GM12878 (cell line): ENCODE results near the gene RAB3C. TPM values are rescaled to one million over a fixed set of nuclear protein-coding genes. Genes with fewer than 3 reads are reported as not detected.

Experiments
- ATAC-seq: fragments of 200-7000 bp; cut with Tn5 transposase; 3 replicates; pipeline ENCODE4 v1.9.1; 2020; ENCODE audit warnings: mild to moderate bottlenecking, moderate library complexity
- BruUV-seq: library from RNA; stranded (reverse); fragments of 400-500 nt; replicated peaks from 2 replicates; lab custom pipeline; 2021; lab: Mats Ljungman, UMichigan
- CTCF ChIA-PET: fragments of 300-600 bp; sonication (Branson Sonifier 250); formaldehyde crosslinking; extraction: SDS; loops from one replicate; lab custom pipeline; 2021; ENCODE audit warnings: inconsistent platforms; lab: Yijun Ruan, JAX
- POLR2A ChIA-PET: fragments of 350-600 bp; formaldehyde crosslinking; extraction: SDS; loops from one replicate; lab custom pipeline; 2021; ENCODE audit warnings: inconsistent platforms; lab: Charles Lee
- RAD21 ChIA-PET: fragments of 300-600 bp; sonication (Branson Sonifier 250); formaldehyde crosslinking; loops from one replicate; lab custom pipeline; 2023; ENCODE audit warnings: antibody characterized with exemption; ENCODE audit not compliant: unreplicated experiment; lab: Charles Lee
- SMC1A ChIA-PET: fragments of 300-600 bp; sonication (Branson Sonifier 250); formaldehyde crosslinking; loops from one replicate; lab custom pipeline; 2023; ENCODE audit not compliant: unreplicated experiment, uncharacterized antibody; lab: Charles Lee
- DNase-seq: peaks from one replicate; pipeline ENCODE4 v3.0.0-alpha.2; 2011; ENCODE audit warnings: low read depth, low spot score
- FAIRE-seq: peaks from 3 replicates; lab custom pipeline; 2011; peaks lifted over from hg19 to GRCh38; lab: Jason Lieb, UNC
- H2AFZ ChIP-seq: 2 replicates; pipeline ENCODE4 v1.6.0; 2011; ENCODE audit warnings: low read depth, low read length, control low read depth; ENCODE audit not compliant: control insufficient read depth
- H3K27ac ChIP-seq: 2 replicates; pipeline ENCODE4 v1.5.1; 2011; ENCODE audit warnings: control low read depth; ENCODE audit not compliant: control insufficient read depth, insufficient read depth
- H3K27me3 ChIP-seq, 2 experiments: replicated peaks in 1 of 2; 2 replicates each; pipeline versions ENCODE4 v1.6.0 to v1.6.1; 2011; ENCODE audit warnings: low read length in 1 of 2; ENCODE audit not compliant: control insufficient read depth in 2 of 2, insufficient read depth in 2 of 2
- H3K36me3 ChIP-seq, 2 experiments: 2 replicates each; pipeline ENCODE4 v1.5.1; 2011; ENCODE audit warnings: low read length in 1 of 2; ENCODE audit not compliant: control insufficient read depth in 2 of 2, insufficient read depth in 2 of 2
- H3K4me1 ChIP-seq: 2 replicates; pipeline ENCODE4 v1.6.1; 2011; ENCODE audit warnings: mild to moderate bottlenecking, low read length, moderate library complexity, mixed read lengths; ENCODE audit not compliant: control insufficient read depth, insufficient read depth
- H3K4me2 ChIP-seq: 2 replicates; pipeline ENCODE4 v1.6.0; 2011; ENCODE audit warnings: control low read depth; ENCODE audit not compliant: control insufficient read depth, insufficient read depth
- H3K4me3 ChIP-seq: fragments of 200-600 bp; sonication (generic); 2 replicates; pipeline ENCODE4 v1.5.1; 2016
- H3K79me2 ChIP-seq: 2 replicates; pipeline ENCODE4 v1.6.0; 2011; ENCODE audit warnings: low read length; ENCODE audit not compliant: control insufficient read depth, insufficient read depth
- H3K9ac ChIP-seq: 2 replicates; pipeline ENCODE4 v1.8.0; 2011; ENCODE audit warnings: low read length, control low read depth, mixed read lengths; ENCODE audit not compliant: control insufficient read depth, insufficient read depth
- H3K9me3 ChIP-seq: replicated peaks from 3 replicates; pipeline ENCODE4 v1.5.1; 2011; ENCODE audit warnings: mild to moderate bottlenecking, low read length; ENCODE audit not compliant: control insufficient read depth, insufficient read depth
- H4K20me1 ChIP-seq: 2 replicates; pipeline ENCODE4 v1.6.0; 2011; ENCODE audit not compliant: control insufficient read depth, insufficient read depth
- ATF7 ChIP-seq: fragments of 450-650 bp; IDR thresholded peaks from 2 replicates; pipeline ENCODE4 v1.6.1; 2016; ENCODE audit warnings: low read depth, mild to moderate bottlenecking
- BACH1 ChIP-seq: fragments of 450-650 bp; IDR thresholded peaks from 2 replicates; pipeline ENCODE4 v1.6.1; 2017; ENCODE audit warnings: mild to moderate bottlenecking, borderline replicate concordance
- JUNB ChIP-seq: IDR thresholded peaks from 2 replicates; pipeline ENCODE4 v1.6.1; 2016; ENCODE audit warnings: antibody characterized with exemption, mild to moderate bottlenecking
- MEF2B ChIP-seq: fragments of 450-650 bp; IDR thresholded peaks from 2 replicates; pipeline ENCODE4 v1.6.1; 2018; ENCODE audit warnings: mild to moderate bottlenecking, moderate library complexity; ENCODE audit not compliant: partially characterized antibody, poor library complexity, severe bottlenecking
- POU2F2 ChIP-seq: IDR thresholded peaks from 3 replicates; pipeline ENCODE4 v1.6.1; 2011; ENCODE audit warnings: low read depth, mild to moderate bottlenecking, low read length, borderline replicate concordance
- ZBED1 ChIP-seq: IDR thresholded peaks from 2 replicates; pipeline ENCODE4 v1.6.1; 2016; ENCODE audit warnings: borderline replicate concordance
- ZSCAN29 ChIP-seq: fragments of 450-650 bp; IDR thresholded peaks from 2 replicates; pipeline ENCODE4 v1.6.1; 2017; ENCODE audit warnings: mild to moderate bottlenecking, moderate library complexity
- WGBS: methylation state at CpG from one replicate; pipeline ENCODE4 v1.1.6; 2016; ENCODE audit warnings: low lambda C conversion rate; ENCODE audit not compliant: insufficient replicate concordance, insufficient coverage; ENCODE audit errors: missing lambda C conversion rate; 5-methylcytosine and 5-hydroxymethylcytosine counted together
- in situ Hi-C: fragments of 300-500 bp; cut with MboI; formaldehyde crosslinking; loops from 9 replicates; pipeline ENCODE4 v1.14.3; 2018; ENCODE audit warnings: mixed read lengths
- intact Hi-C: fragments of 100-400 bp; cut with micrococcal nuclease; formaldehyde crosslinking; loops from one replicate; pipeline ENCODE4 v1.14.2; 2022; ENCODE audit not compliant: unreplicated experiment
- polyA plus RNA-seq, 11 experiments: library from polyadenylated mRNA; depleted of rRNA in 4 of 11; unstranded in 6 of 11; stranded (reverse) in 5 of 11; fragments of >200 nt; fragmentation: Nextera tagmentation in 4 of 11; fragmentation: Illumina TruSeq in 1 of 11; extraction: Ambion mirVana in 4 of 11; extraction: Trizol in 1 of 11; gene quantifications; 1 replicate in 1 of 11; 2 replicates in 10 of 11; pipeline versions ENCODE4 v1.2.1 to v1.2.3, GENCODE V29; 2011 to 2016; ENCODE audit warnings: inconsistent platforms in 2 of 11, missing spikeins in 2 of 11, low read depth in 1 of 11
- total RNA-seq, 4 experiments: library from RNA; depleted of rRNA in 3 of 4; stranded (reverse); fragments of >200 nt in 3 of 4; fragmentation: Illumina TruSeq in 1 of 4; extraction: Trizol in 1 of 4; gene quantifications; 2 replicates each; pipeline versions ENCODE4 v1.2.1 to v1.2.3, GENCODE V29; 2013 to 2021
- TF ChIP-seq, protein P1 (sequence below): IDR thresholded peaks from 2 replicates; pipeline ENCODE4 v1.6.1; 2012; ENCODE audit warnings: low read depth, low read length, improper control_type of control experiment
- TF ChIP-seq, protein P2 (sequence below): fragments of 450-650 bp; conservative IDR thresholded peaks from 2 replicates; pipeline ENCODE4 v1.6.1; 2017; ENCODE audit warnings: mild to moderate bottlenecking, moderate library complexity

The RAB3C gene
- total and polyA plus RNA-seq, 10 of the 15 experiments (the other 5 are each of a cell fraction or from before 2014, with no cell fraction given) = not detected

DNA sequence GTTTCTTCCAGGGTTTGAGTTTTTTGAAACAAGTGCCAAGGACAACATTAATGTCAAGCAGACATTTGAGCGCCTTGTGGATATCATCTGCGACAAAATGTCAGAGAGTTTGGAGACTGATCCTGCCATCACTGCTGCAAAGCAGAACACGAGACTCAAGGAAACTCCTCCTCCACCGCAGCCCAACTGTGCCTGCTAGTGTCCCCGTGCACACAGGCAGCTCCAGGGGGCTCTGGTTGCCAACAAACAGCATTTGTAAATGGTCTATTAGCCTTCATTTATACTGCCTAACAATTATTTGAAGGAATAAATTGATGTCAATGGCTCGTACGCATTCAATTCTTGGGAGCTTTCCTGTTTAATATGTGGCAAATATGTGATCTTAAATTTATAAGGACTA is 268.3 kb downstream of the RAB3C start:
- no peak for TF ChIP-seq JUNB
- Histone ChIP-seq H3K27me3 (no peaks in the 10 kb centered on the region), H3K4me2 (no peak overlapping the region), H4K20me1 (no peaks in the 10 kb centered on the region), H3K9me3 (no peaks in the 10 kb centered on the region), H3K4me3 (no peak overlapping the region), H3K79me2 (no peaks in the 10 kb centered on the region), H3K36me3 (no peaks in the 10 kb centered on the region), H2AFZ (no peak overlapping the region), H3K27ac (no peak overlapping the region), H3K4me1 (no peaks in the 10 kb centered on the region), H3K9ac (no peak overlapping the region)
- SMC1A ChIA-PET = interaction anchor here (2.8 to 8.0 kb wide), 2 partner anchors 11 to 374 kb away, joined by 15 to 98 read pairs; no protein-coding TSS in a partner anchor
- RAD21 ChIA-PET = interaction anchor here (1.0 to 2.9 kb wide), 2 partner anchors 348 to 373 kb away, joined by 3 to 27 read pairs; no protein-coding TSS in a partner anchor
- CTCF ChIA-PET = interaction anchor here (0.9 to 8.1 kb wide), 5 partner anchors 8 to 374 kb away, joined by 3 to 73 read pairs (median 31); no protein-coding TSS in a partner anchor
- FAIRE-seq (no peak), ATAC-seq (no peak), DNase-seq (no peak)
- intact Hi-C loops = no loop called here
- no TSS peak for BruUV-seq
- WGBS = 30% methylated on average over 7 of the region's 7 CpGs
- in situ Hi-C loops = loop anchor here (5.0 kb wide), 1 partner anchor 374 kb away; no protein-coding TSS in a partner anchor
- POLR2A ChIA-PET = no interaction called here

DNA sequence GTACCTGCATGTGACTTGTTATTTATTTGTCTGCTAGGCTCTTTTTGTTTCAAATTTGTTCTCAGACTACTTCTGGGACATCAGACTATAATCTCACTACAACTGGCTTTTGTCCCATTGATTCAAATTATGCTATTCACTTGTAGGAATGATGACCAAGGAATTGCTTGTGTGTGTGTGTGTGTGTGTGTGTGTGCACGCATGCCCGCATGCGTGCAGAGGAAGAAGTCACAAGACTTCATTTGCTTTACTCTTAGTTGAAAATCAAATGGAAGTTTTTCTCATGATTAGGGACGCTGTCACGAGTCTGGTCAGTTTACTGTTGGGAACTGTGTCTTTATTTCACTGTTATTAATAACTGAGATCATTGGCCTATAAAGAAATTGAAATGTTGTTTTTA is 268.7 kb downstream of the RAB3C start:
- DNase-seq = no peak
- H3K79me2 ChIP-seq = no peaks in the 10 kb centered on the region
- ChIA-PET RAD21 (interaction anchor here (1.3 kb wide), 1 partner anchor 374 kb away, joined by 4 read pairs; no protein-coding TSS in a partner anchor), POLR2A (no interaction called here), SMC1A (interaction anchor here (2.8 to 8.0 kb wide), 2 partner anchors 12 to 374 kb away, joined by 15 to 98 read pairs; no protein-coding TSS in a partner anchor), CTCF (interaction anchor here (0.9 to 8.1 kb wide), 6 partner anchors 8 to 374 kb away, joined by 3 to 73 read pairs (median 19); no protein-coding TSS in a partner anchor)
- FAIRE-seq = no peak
- BruUV-seq = no TSS peak
- no peaks in the 10 kb centered on the region for H3K9me3 ChIP-seq
- H3K27ac ChIP-seq = no peak overlapping the region
- no peaks in the 10 kb centered on the region for H3K27me3 ChIP-seq
- intact Hi-C loops (no loop called here), in situ Hi-C loops (loop anchor here (5.0 kb wide), 1 partner anchor 374 kb away; no protein-coding TSS in a partner anchor)
- no peaks in the 10 kb centered on the region for H4K20me1 ChIP-seq
- WGBS = 49% methylated on average over 5 of the region's 5 CpGs
- no peak overlapping the region for H3K4me3 ChIP-seq
- H3K4me2 ChIP-seq = no peak overlapping the region
- ATAC-seq = no peak
- no peaks in the 10 kb centered on the region for H3K4me1 ChIP-seq
- H2AFZ ChIP-seq = no peak overlapping the region
- no peak overlapping the region for H3K9ac ChIP-seq
- H3K36me3 ChIP-seq = no peaks in the 10 kb centered on the region
- TF ChIP-seq ZSCAN29 = no peak
- no peak for TF ChIP-seq ZBED1
- TF ChIP-seq, protein P1, sequence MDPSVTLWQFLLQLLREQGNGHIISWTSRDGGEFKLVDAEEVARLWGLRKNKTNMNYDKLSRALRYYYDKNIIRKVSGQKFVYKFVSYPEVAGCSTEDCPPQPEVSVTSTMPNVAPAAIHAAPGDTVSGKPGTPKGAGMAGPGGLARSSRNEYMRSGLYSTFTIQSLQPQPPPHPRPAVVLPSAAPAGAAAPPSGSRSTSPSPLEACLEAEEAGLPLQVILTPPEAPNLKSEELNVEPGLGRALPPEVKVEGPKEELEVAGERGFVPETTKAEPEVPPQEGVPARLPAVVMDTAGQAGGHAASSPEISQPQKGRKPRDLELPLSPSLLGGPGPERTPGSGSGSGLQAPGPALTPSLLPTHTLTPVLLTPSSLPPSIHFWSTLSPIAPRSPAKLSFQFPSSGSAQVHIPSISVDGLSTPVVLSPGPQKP = no peak
- no peak for TF ChIP-seq POU2F2
- TF ChIP-seq, protein P2, sequence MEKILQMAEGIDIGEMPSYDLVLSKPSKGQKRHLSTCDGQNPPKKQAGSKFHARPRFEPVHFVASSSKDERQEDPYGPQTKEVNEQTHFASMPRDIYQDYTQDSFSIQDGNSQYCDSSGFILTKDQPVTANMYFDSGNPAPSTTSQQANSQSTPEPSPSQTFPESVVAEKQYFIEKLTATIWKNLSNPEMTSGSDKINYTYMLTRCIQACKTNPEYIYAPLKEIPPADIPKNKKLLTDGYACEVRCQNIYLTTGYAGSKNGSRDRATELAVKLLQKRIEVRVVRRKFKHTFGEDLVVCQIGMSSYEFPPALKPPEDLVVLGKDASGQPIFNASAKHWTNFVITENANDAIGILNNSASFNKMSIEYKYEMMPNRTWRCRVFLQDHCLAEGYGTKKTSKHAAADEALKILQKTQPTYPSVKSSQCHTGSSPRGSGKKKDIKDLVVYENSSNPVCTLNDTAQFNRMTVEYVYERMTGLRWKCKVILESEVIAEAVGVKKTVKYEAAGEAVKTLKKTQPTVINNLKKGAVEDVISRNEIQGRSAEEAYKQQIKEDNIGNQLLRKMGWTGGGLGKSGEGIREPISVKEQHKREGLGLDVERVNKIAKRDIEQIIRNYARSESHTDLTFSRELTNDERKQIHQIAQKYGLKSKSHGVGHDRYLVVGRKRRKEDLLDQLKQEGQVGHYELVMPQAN = no peak
- no peak for TF ChIP-seq ATF7
- no peak for TF ChIP-seq BACH1
- no peak for TF ChIP-seq MEF2B
